ENCODE measurements around the gene ZNF438.
A peak's percentile ranks its signal among the peaks of the same experiment; 100 is the strongest.

ZNF438 gene

GRCh38 chr10:31011017-31011664 lies 20.5 kb downstream of the ZNF438 start:
- DNase-seq, result no peak

DNA sequence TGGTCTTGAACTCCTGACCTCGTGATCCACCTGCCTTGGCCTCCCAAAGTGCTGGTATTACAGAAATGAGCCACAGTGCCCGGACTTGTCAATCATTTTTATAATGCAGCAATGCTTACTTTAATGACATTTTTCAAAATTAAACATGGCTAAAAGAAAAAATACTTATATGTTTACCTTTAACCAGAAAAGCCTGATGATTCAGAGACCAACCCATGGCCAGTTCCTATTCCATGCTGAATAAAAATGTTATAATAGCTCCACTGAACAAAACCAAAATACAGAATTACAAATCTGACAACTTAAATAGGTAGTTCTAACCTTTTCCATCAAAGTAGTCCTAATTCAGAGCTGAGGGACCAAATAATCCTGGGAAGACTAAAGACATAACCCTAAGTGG lies 21.6 kb downstream of the ZNF438 start:
- DNase-seq, result no peak

GRCh38 chr10:31005895-31006294 lies 25.8 kb downstream of the ZNF438 start:
- no peak for DNase-seq

DNA sequence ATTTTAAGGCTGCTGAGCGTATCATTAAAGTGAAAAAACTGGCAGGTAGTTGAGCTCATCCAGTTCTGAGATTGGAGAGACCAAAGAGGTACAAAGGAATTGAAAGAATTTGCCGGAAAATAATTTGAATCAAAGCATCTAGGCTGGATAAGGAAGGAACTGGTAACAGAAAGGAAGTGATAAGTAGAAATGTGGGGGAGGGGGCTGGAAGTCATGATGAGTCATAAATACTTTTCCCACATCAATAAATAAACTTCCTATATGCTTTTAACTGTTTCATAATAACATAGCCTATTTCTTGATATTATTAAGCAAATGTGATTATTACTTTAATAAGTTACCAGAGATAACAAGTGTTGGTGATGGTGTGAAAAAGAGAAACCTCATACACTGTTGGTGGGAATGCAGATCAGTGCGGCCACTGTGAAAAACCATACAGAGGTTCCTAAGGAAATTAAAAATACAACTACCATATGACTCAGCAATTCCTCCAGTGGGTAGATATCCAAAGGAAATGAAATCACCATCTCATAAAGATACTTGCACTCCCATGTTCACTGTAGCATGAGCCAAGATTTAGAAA lies 27.0 kb downstream of the ZNF438 start:
- no peak for DNase-seq

DNA sequence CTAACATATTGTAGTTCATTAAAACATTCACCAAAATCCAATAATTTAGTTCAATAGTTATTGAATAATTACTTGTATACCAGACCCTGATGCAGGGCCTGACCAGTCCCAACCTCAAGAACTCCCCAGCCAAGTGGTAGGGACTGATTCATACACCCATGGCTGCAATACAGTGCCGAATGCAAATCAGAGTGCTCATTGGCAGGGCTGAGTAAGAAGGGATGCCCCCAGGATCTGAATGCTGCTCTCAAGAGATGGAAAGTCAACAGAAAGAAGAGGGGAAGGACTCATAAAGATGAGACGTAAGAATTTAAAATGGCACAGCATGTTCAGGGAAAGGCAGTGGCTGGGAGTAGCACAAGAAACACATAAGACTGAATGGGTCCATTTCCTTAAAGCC lies 29.9 kb downstream of the ZNF438 start:
- no peak for DNase-seq

DNA sequence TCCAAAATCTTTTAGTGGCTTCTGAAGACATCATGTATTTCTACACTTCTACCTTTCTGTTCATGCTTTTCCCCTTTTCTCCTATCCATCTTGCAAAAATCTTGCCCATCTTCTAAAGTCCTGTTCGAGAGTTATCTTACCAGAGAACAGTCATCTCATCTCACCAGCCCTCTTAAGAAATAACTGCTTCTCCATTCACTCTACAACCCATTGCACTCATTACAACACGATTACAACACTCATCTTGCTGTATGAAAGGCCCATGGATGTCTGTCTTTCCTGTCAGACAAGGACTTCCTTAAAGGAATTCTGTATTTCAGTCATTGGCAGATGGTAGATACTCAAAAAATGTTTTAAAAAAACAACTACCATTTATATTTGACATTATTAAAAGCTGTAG lies 30.8 kb downstream of the ZNF438 start:
- DNase-seq, result no peak

GRCh38 chr10:31000071-31000782 lies 31.4 kb downstream of the ZNF438 start:
- DNase-seq, result no peak

- DNase-seq, result peak; percentile 72
These were observed 32.5 kb downstream of the ZNF438 start for GRCh38 chr10:30999070-30999712.

GRCh38 chr10:30997536-30998235 lies 34.0 kb downstream of the ZNF438 start:
- no peak for DNase-seq

GRCh38 chr10:30996481-30997005 lies 35.1 kb downstream of the ZNF438 start:
- no peak for DNase-seq

- no peak for DNase-seq
These were observed 36.4 kb downstream of the ZNF438 start for GRCh38 chr10:30995081-30995770.

DNA sequence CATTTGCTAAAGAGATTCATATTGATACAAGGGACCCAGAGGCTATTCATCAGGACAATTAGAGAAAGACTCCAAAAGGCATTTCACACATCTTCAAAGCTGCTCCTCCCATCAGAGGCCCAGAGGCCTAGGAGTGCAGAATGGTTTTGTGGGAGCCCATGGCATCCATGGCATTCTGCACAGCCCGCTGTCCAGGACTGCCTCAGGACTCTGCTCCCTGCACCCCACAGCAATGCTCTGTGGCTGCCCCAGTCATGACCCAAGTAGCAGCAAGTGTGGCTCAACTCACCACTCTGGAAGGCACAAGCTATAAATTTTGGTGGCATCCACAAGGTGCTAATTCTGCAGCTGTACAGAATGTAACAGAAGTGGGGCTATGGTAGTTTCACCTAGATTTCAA lies 38.5 kb downstream of the ZNF438 start:
- no peak for DNase-seq

DNA sequence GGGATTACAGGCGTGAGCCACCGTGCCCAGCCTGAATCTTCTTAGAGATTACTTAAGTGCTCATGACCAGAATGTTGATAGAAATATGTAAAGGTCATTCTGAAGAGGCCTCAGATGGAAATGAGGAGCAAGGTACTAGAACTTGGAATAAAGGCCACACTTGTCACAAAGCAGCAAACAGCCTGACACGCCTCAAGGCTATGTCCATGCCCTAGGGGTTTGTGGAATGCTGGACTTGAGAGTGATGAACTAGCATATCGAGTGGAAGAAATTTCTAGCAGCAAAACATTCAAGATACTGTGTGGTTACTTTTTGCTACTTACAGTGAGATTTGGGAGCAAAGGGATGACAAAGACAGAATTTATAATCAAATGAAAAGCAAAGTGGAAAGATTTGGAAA lies 39.0 kb downstream of the ZNF438 start:
- no peak for DNase-seq

DNA sequence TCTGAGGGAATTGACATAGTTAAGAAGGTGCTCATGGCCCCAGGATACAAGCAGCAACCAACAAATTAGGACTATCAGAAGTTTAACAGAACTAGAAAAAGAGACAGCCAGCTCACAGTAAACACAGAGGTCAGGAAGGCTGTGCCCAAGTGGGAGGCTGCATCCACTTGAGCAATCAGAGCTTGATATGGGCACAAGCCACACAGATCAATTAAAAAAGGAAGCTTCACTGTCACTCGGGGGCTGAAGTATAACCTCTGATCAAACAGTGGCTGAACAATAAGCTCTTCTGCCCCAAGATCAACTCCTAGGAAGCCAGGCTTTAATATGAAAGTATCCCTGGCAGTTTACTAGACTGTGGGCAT lies 40.0 kb downstream of the ZNF438 start:
- DNase-seq, result no peak

DNA sequence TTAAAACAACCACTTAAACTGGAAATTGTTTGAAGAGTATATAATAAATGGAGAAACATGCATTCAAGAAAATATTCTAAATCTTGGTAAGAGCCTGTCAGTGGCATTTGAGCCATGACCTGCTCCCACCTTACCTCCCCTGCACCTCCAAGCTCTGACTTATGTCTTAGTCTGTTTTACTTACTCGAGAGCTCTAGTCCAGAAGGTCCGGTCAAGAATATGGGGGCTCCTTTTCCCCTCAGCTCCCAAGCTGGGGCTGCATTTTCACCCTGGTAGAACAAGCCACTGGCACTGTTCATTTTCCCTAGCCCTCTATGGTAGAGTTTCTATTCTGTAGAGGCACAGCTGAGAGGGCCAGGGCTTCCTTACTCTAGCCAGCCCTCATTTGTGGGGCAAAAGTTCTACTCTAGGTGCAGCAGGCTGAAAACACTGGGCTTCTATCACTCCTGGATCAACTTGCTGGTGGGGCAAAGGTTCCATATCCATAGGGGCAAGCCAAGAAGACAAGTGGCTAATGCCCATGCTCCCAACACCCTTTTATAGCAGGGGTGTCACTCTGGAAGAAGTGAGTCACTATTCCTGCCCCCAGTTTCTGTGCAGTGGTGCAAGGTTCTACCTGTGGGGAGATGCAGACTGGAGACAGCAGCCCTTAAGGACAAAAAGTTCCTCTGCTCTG lies 40.6 kb downstream of the ZNF438 start:
- no peak for DNase-seq

GRCh38 chr10:30990351-30990750 lies 41.3 kb downstream of the ZNF438 start:
- no peak for DNase-seq

DNA sequence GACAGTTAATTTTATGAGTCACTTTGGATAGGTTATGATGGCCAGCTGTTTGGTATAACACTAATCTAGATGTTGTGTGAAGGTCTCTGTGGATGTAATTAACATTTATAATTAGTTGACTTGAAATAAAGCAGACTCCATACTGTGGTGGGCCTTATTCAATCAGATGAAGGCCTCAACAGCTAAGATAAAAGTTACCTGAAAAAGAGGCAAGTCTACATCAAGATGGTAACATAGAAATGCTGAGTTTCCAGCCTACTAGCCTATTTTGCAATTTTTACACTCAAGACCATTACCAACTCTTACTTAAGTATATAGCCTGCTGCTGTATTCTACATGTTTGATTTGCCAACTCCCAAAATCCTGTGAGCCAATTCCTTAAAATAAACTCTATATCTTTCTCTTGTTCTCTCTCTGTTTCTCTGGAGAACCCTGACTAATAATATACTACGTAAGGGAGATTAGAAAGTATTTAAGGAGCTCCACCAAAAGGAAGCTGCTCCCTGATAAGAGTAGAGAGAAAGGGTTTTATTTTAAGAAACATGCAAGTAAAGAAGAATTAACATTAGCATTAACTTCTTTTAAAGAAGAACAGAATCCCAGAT lies 42.7 kb downstream of the ZNF438 start:
- DNase-seq, result no peak

- no peak for DNase-seq
These were observed 44.2 kb downstream of the ZNF438 start for GRCh38 chr10:30987463-30987862.

DNA sequence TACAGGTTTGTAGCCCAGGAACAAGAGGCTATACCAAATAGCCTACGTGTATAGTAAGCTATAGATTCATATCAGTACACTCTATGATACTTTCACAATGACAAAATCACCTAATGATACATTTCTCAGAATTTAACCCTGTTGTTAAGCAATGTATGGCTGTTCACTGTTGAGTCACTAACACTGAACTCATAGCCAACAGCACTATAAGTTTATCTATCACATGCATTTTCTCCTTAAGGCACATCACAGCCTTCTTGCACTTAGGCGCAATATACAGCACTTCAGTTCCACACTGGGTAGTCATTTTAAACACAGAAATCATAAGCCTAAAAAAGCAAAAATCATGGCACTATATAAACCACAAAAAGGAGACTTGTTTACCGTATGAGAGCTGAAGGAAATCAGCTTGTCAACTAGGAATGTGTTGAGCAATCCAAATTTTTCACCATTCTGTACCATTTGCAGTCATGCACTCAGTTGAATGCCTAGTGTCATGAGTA lies 45.6 kb downstream of the ZNF438 start:
- DNase-seq, result no peak

- no peak for DNase-seq
These were observed 46.2 kb downstream of the ZNF438 start for GRCh38 chr10:30985512-30985911.

All from CD4-positive, alpha-beta T cell treated with Interleukin-15 for 1 hour (primary cell).